Mesothelial cell of epicardium (in vitro differentiated cells): ENCODE results near the gene IBA57. TPM values are rescaled to one million over a fixed set of nuclear protein-coding genes. Genes with fewer than 3 reads are reported as not detected.
A peak's percentile ranks its signal among the peaks of the same experiment; 100 is the strongest.

Source experiments
- DNase-seq, 2 experiments: peaks; one replicate each; pipeline ENCODE4 v3.0.0; 2021; ENCODE audit warnings: low spot score in 2 of 2; ENCODE audit not compliant: unreplicated experiment in 2 of 2
- H3K27ac Mint-ChIP-seq: 2 replicates; pipeline ENCODE4 v1.8.0; 2021; ENCODE audit warnings: mixed read lengths
- H3K27me3 Mint-ChIP-seq: 2 replicates; pipeline ENCODE4 v1.8.0; 2021; ENCODE audit warnings: low read depth, mixed read lengths
- H3K36me3 Mint-ChIP-seq: 2 replicates; pipeline ENCODE4 v1.8.0; 2021; ENCODE audit warnings: mixed read lengths
- H3K4me1 Mint-ChIP-seq: 2 replicates; pipeline ENCODE4 v1.8.0; 2021; ENCODE audit warnings: mixed read lengths
- H3K4me3 Mint-ChIP-seq: 2 replicates; pipeline ENCODE4 v1.8.0; 2021; ENCODE audit warnings: mild to moderate bottlenecking, moderate library complexity, mixed read lengths
- H3K9me3 Mint-ChIP-seq: 2 replicates; pipeline ENCODE4 v1.8.0; 2021; ENCODE audit warnings: mixed read lengths
- CTCF ChIP-seq: fragments of 200-600 bp; sonication (generic); IDR thresholded peaks from one replicate; pipeline ENCODE4 v1.5.0; 2021; ENCODE audit warnings: antibody characterized with exemption; ENCODE audit not compliant: unreplicated experiment
- total RNA-seq: library from RNA; stranded (reverse); gene quantifications from 3 replicates; pipeline ENCODE4 v1.2.1, GENCODE V29; 2021

IBA57 gene
- total RNA-seq, 1 donor from 2014 or later = 11.8 TPM

- peaks cover 2% of the 10 kb centered on the region for H3K36me3 Mint-ChIP-seq
- no peaks in the 10 kb centered on the region for H3K9me3 Mint-ChIP-seq
- no peak for TF ChIP-seq CTCF
- peak; percentile 76 to 82 for DNase-seq
- peak overlapping the region; percentile 87 for H3K4me3 Mint-ChIP-seq
- peak overlapping the region; percentile 92 for H3K27ac Mint-ChIP-seq
- no peaks in the 10 kb centered on the region for H3K27me3 Mint-ChIP-seq
- H3K4me1 Mint-ChIP-seq = no peaks in the 10 kb centered on the region
These were observed 47.6 kb downstream of the IBA57 start for GRCh38 chr1:228212966-228213844.

- Mint-ChIP-seq H3K27me3 (no peaks in the 10 kb centered on the region), H3K4me1 (no peaks in the 10 kb centered on the region), H3K27ac (no peak overlapping the region), H3K9me3 (no peaks in the 10 kb centered on the region), H3K36me3 (peaks cover 4% of the 10 kb centered on the region), H3K4me3 (peak overlapping the region; percentile 77)
- no peak for DNase-seq
- TF ChIP-seq CTCF = no peak
These were observed 48.6 kb downstream of the IBA57 start for GRCh38 chr1:228213917-228214808.

DNA sequence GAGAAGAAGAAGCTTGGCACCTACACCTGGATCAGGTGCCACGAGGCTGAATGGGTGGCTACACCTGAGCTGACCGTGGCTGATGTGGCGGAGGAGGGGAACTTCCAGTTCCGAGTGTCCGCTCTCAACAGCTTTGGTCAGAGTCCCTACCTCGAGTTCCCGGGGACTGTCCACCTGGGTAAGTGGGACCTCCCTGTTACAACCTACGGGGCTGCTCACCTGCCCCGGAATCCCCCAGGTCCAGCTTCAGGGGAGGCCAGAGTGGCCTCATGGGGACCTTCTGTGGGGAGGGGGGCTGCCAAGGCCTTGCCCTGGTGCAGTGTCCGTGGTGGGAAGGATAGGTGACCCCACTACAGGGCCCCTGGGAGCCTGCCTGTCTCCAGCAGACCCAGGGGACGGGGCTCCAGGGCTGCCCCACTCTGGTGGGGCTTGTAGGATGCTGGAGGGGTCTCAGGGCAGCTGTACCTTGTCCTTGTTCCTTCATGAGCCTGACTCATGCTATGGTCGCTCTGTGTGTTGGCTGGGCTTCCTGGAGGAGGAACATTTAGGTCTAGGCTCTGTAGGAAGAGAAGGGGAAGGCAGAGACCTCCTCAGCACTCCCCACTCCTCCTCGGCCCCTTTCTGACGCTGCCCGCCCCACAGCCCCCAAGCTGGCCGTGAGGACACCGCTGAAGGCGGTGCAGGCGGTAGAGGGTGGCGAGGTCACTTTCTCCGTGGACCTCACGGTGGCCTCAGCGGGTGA lies 49.5 kb downstream of the IBA57 start:
- H3K27ac Mint-ChIP-seq = no peak overlapping the region
- DNase-seq = no peak
- H3K4me1 Mint-ChIP-seq = no peaks in the 10 kb centered on the region

DNA sequence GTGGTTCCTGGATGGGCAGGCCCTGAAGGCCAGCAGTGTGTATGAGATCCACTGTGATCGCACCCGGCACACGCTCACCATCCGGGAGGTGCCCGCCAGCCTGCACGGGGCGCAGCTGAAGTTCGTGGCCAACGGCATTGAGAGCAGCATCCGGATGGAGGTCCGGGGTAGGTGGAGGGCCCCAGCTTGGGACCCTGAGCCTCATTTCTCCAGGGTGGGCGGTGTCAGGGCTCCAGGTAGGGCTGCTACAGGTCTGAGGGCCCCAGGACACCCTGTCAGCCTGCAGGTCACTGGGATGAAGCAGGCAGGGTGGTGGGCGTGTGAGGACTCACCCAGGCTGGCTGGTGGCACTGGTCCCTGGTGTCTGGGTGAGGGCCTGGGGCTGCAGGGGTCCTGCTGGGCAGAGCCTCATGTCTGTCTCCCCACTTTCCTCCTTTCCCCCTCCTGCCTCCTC lies 50.1 kb downstream of the IBA57 start:
- Mint-ChIP-seq H3K9me3 (no peaks in the 10 kb centered on the region), H3K4me3 (peak overlapping the region; percentile 40), H3K27me3 (no peaks in the 10 kb centered on the region), H3K4me1 (no peaks in the 10 kb centered on the region), H3K27ac (no peak overlapping the region), H3K36me3 (peaks cover 9% of the 10 kb centered on the region)
- no peak for TF ChIP-seq CTCF
- DNase-seq = no peak

More for the DNA sequence above, 49.5 kb downstream of the IBA57 start:
- no peaks in the 10 kb centered on the region for H3K9me3 Mint-ChIP-seq
- no peak for TF ChIP-seq CTCF
- H3K36me3 Mint-ChIP-seq = peaks cover 7% of the 10 kb centered on the region
- H3K27me3 Mint-ChIP-seq = no peaks in the 10 kb centered on the region
- peak overlapping the region; percentile 77 for H3K4me3 Mint-ChIP-seq
